Smooth muscle cell (in vitro differentiated cells): Measurements from ENCODE around the gene MORC3. TPM values are rescaled to one million over a fixed set of nuclear protein-coding genes. Genes with fewer than 3 reads are reported as not detected.

ENCODE experiments used
- DNase-seq: peaks from one replicate; lab custom pipeline; 2025; ENCODE audit not compliant: unreplicated experiment; lab: John Stamatoyannopoulos, UW
- H2AFZ ChIP-seq: fragments of 200-600 bp; sonication (generic); 2 replicates; pipeline ENCODE4 v1.6.0; 2016; ENCODE audit warnings: antibody characterized with exemption, low read depth, mild to moderate bottlenecking
- H3F3A ChIP-seq: fragments of 200-600 bp; sonication (generic); 2 replicates; pipeline ENCODE4 v1.6.0; 2017; ENCODE audit warnings: antibody characterized with exemption, low read depth
- H3K27ac ChIP-seq: fragments of 200-600 bp; sonication (generic); 2 replicates; pipeline ENCODE4 v1.5.1; 2016; ENCODE audit warnings: low read depth, mild to moderate bottlenecking
- H3K27me3 ChIP-seq: fragments of 200-600 bp; sonication (generic); 2 replicates; pipeline ENCODE4 v1.6.1; 2016; ENCODE audit warnings: low read depth, mild to moderate bottlenecking
- H3K36me3 ChIP-seq: fragments of 200-600 bp; sonication (generic); 2 replicates; pipeline ENCODE4 v1.5.1; 2016; ENCODE audit warnings: low read depth
- H3K4me1 ChIP-seq: fragments of 200-600 bp; sonication (generic); 2 replicates; pipeline ENCODE4 v1.5.1; 2016; ENCODE audit warnings: low read depth
- H3K4me2 ChIP-seq: fragments of 200-600 bp; sonication (generic); 2 replicates; pipeline ENCODE4 v1.6.0; 2016; ENCODE audit warnings: mild to moderate bottlenecking
- H3K4me3 ChIP-seq: fragments of 200-600 bp; sonication (generic); 2 replicates; pipeline ENCODE4 v1.5.1; 2016; ENCODE audit warnings: mild to moderate bottlenecking
- H3K79me2 ChIP-seq: fragments of 200-600 bp; sonication (generic); 2 replicates; pipeline ENCODE4 v1.6.0; 2016; ENCODE audit warnings: low read depth, mild to moderate bottlenecking
- H3K9ac ChIP-seq: fragments of 200-600 bp; sonication (generic); 2 replicates; pipeline ENCODE4 v1.6.0; 2016; ENCODE audit warnings: low read depth
- H3K9me3 ChIP-seq: fragments of 200-600 bp; sonication (generic); replicated peaks from 2 replicates; pipeline ENCODE4 v1.5.1; 2016; ENCODE audit warnings: low read depth
- H4K20me1 ChIP-seq: fragments of 200-600 bp; sonication (generic); 2 replicates; pipeline ENCODE4 v1.6.0; 2016; ENCODE audit warnings: low read depth
- WGBS: methylation state at CpG from one replicate; pipeline ENCODE4 v1.1.7; 2016; ENCODE audit warnings: low lambda C conversion rate; 5-methylcytosine and 5-hydroxymethylcytosine counted together
- polyA plus RNA-seq: library from polyadenylated mRNA; unstranded; fragments of >200 nt; fragmentation: Nextera tagmentation; extraction: Ambion mirVana; gene quantifications from 2 replicates; pipeline ENCODE4 v1.2.1, GENCODE V29; 2016
- total RNA-seq: library from RNA; depleted of rRNA; stranded (reverse); fragments of >200 nt; gene quantifications from 2 replicates; pipeline ENCODE4 v1.2.3, GENCODE V29; 2014
- TF ChIP-seq, protein P1 (sequence below): fragments of 200-600 bp; sonication (generic); IDR thresholded peaks from 2 replicates; pipeline ENCODE4 v1.5.1; 2017; ENCODE audit warnings: borderline replicate concordance, mild to moderate bottlenecking, antibody characterized with exemption; ENCODE audit not compliant: insufficient read depth, poor library complexity, severe bottlenecking

Gene MORC3
- total and polyA plus RNA-seq, 2 experiments from 2014 or later = 11.6 to 44.3 TPM

GRCh38 chr21:36359185-36359584, 39.2 kb downstream of the MORC3 start:
- TF ChIP-seq, protein P1, sequence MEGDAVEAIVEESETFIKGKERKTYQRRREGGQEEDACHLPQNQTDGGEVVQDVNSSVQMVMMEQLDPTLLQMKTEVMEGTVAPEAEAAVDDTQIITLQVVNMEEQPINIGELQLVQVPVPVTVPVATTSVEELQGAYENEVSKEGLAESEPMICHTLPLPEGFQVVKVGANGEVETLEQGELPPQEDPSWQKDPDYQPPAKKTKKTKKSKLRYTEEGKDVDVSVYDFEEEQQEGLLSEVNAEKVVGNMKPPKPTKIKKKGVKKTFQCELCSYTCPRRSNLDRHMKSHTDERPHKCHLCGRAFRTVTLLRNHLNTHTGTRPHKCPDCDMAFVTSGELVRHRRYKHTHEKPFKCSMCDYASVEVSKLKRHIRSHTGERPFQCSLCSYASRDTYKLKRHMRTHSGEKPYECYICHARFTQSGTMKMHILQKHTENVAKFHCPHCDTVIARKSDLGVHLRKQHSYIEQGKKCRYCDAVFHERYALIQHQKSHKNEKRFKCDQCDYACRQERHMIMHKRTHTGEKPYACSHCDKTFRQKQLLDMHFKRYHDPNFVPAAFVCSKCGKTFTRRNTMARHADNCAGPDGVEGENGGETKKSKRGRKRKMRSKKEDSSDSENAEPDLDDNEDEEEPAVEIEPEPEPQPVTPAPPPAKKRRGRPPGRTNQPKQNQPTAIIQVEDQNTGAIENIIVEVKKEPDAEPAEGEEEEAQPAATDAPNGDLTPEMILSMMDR = no peak
- Histone ChIP-seq H3K4me1 (no peaks in the 10 kb centered on the region), H4K20me1 (peaks cover 6% of the 10 kb centered on the region), H2AFZ (no peak overlapping the region), H3K4me2 (no peak overlapping the region), H3K9ac (no peak overlapping the region), H3K36me3 (peaks cover 14% of the 10 kb centered on the region), H3K27me3 (no peaks in the 10 kb centered on the region), H3F3A (no peaks in the 10 kb centered on the region), H3K9me3 (no peaks in the 10 kb centered on the region), H3K79me2 (peaks cover 5% of the 10 kb centered on the region), H3K27ac (no peak overlapping the region), H3K4me3 (no peak overlapping the region)
- WGBS = 96% methylated on average over 2 of the region's 2 CpGs
- DNase-seq = no peak

DNA sequence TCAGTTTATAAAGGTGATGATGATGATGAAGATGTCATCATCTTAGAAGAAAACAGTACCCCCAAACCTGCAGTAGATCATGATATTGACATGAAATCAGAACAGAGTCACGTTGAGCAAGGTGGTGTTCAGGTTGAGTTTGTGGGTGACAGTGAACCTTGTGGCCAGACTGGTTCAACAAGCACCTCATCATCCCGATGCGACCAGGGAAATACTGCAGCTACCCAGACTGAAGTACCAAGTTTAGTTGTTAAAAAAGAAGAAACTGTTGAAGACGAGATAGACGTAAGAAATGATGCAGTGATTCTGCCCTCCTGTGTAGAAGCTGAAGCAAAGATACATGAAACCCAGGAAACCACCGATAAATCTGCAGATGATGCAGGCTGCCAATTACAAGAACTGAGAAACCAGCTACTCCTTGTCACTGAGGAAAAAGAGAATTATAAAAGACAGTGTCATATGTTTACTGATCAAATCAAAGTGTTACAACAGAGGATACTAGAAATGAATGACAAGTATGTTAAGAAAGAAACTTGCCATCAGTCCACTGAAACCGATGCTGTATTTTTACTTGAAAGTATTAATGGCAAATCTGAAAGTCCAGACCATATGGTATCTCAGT, 49.2 kb downstream of the MORC3 start:
- Histone ChIP-seq H3K9me3 (no peaks in the 10 kb centered on the region), H3K4me3 (no peak overlapping the region), H3K4me1 (no peaks in the 10 kb centered on the region), H3K79me2 (no peaks in the 10 kb centered on the region), H3K9ac (no peak overlapping the region), H3K27ac (no peak overlapping the region), H3K36me3 (peaks cover 32% of the 10 kb centered on the region), H3F3A (no peaks in the 10 kb centered on the region), H2AFZ (no peak overlapping the region), H3K27me3 (no peaks in the 10 kb centered on the region), H3K4me2 (no peak overlapping the region), H4K20me1 (peaks cover 3% of the 10 kb centered on the region)
- DNase-seq = no peak
- TF ChIP-seq, protein P1 = no peak
- 93% methylated on average over 7 of the region's 7 CpGs for WGBS

DNA sequence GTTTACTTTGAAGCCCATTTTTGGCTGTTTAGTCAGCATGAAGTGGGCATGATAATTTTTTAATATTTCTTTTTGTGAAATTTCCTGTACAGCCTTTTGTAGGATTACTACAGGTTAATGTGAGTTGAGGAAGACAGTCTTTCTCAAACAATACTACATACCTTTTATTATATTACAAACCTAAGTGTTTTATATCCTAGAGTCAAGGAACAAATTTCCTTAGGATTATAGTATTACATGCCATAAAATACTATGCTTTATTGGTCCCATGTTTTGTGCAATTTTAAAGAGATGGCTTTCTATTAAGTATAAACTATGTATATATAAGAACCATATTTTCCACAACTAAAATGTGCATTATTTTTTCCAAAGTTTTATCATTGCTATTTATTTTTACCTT, 56.0 kb downstream of the MORC3 start:
- Histone ChIP-seq H3F3A (no peaks in the 10 kb centered on the region), H3K9ac (no peak overlapping the region), H3K4me3 (no peak overlapping the region), H3K36me3 (peaks cover 13% of the 10 kb centered on the region), H3K27ac (no peak overlapping the region), H3K9me3 (no peaks in the 10 kb centered on the region), H3K4me1 (no peaks in the 10 kb centered on the region), H3K27me3 (no peaks in the 10 kb centered on the region), H3K4me2 (no peak overlapping the region), H4K20me1 (no peaks in the 10 kb centered on the region), H2AFZ (no peak overlapping the region), H3K79me2 (no peaks in the 10 kb centered on the region)
- TF ChIP-seq, protein P1 = no peak
- no peak for DNase-seq

- no peak overlapping the region for H3K4me3 ChIP-seq
- H3K9ac ChIP-seq = no peak overlapping the region
- no peaks in the 10 kb centered on the region for H3K27me3 ChIP-seq
- no peaks in the 10 kb centered on the region for H4K20me1 ChIP-seq
- H3K4me2 ChIP-seq = no peak overlapping the region
- no peak overlapping the region for H3K27ac ChIP-seq
- H3K36me3 ChIP-seq = peaks cover 9% of the 10 kb centered on the region
- no peaks in the 10 kb centered on the region for H3K79me2 ChIP-seq
- no peak for DNase-seq
- H2AFZ ChIP-seq = no peak overlapping the region
- no peaks in the 10 kb centered on the region for H3K9me3 ChIP-seq
- no peaks in the 10 kb centered on the region for H3F3A ChIP-seq
- 95% methylated on average over 7 of the region's 7 CpGs for WGBS
- TF ChIP-seq, protein P1 = no peak
- no peaks in the 10 kb centered on the region for H3K4me1 ChIP-seq
These were observed 57.4 kb downstream of the MORC3 start for GRCh38 chr21:36377391-36377842.
